IMR-90 (cell line): ENCODE measurements around the gene PRF1.
"Not testable (repeated sequence)": the region's sequence is repeated elsewhere in the genome, so short reads cannot be mapped to it uniquely, and the experiment has no call there.

Experiments
- CTCF ChIP-seq: conservative IDR thresholded peaks from 2 replicates; pipeline ENCODE4 v1.5.1; 2012; ENCODE audit warnings: mild to moderate bottlenecking, low read depth, low read length, improper control_type of control experiment
- POLR2A ChIP-seq: IDR thresholded peaks from 2 replicates; pipeline ENCODE4 v1.6.1; 2012; ENCODE audit warnings: mild to moderate bottlenecking, low read depth, low read length
- RFX5 ChIP-seq: IDR thresholded peaks from 2 replicates; pipeline ENCODE4 v1.8.0; 2012; ENCODE audit warnings: low read depth, mild to moderate bottlenecking, low read length, moderate library complexity
- USF2 ChIP-seq: fragments of 150-350 bp; IDR thresholded peaks from 2 replicates; pipeline ENCODE4 v1.6.1; 2017; ENCODE audit warnings: mild to moderate bottlenecking, antibody characterized with exemption, low read length, low read depth

DNA sequence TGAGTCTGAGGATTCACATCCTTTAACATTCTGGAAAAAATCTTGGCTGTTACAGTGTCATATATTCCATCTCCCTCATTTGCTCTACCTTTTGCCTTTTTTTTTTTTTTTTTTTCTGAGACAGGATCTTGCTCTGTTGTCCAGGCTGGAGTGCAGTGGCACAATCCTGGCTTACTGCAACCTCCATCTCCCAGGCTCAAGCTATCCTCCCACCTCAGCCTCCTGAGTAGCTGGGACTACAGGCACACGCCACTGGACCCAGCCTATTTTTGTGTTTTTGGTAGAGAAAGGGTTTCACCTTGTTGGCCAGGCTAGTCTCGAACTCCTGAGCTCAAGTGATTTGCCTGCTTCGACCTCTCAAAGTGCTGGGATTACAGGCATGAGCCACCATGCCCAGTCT lies 11.8 kb upstream of the PRF1 start:
- TF ChIP-seq CTCF, RFX5, POLR2A, USF2: not testable (repeated sequence)
